HG02852 (cell line): ENCODE results near the gene SYNM.
"Not testable (repeated sequence)": the region's sequence is repeated elsewhere in the genome, so short reads cannot be mapped to it uniquely, and the experiment has no call there.

Experiments
- ATAC-seq: cut with Tn5 transposase; IDR thresholded peaks from one replicate; pipeline ENCODE4 v1.9.1; 2021; ENCODE audit warnings: mild to moderate bottlenecking, moderate library complexity; ENCODE audit not compliant: unreplicated experiment

The SYNM gene

GRCh38 chr15:99102332-99103235 is 2.3 kb upstream of the SYNM start:
- ATAC-seq: no peak

- ATAC-seq: no peak
These were observed 1.6 kb upstream of the SYNM start for GRCh38 chr15:99103279-99103678.

DNA sequence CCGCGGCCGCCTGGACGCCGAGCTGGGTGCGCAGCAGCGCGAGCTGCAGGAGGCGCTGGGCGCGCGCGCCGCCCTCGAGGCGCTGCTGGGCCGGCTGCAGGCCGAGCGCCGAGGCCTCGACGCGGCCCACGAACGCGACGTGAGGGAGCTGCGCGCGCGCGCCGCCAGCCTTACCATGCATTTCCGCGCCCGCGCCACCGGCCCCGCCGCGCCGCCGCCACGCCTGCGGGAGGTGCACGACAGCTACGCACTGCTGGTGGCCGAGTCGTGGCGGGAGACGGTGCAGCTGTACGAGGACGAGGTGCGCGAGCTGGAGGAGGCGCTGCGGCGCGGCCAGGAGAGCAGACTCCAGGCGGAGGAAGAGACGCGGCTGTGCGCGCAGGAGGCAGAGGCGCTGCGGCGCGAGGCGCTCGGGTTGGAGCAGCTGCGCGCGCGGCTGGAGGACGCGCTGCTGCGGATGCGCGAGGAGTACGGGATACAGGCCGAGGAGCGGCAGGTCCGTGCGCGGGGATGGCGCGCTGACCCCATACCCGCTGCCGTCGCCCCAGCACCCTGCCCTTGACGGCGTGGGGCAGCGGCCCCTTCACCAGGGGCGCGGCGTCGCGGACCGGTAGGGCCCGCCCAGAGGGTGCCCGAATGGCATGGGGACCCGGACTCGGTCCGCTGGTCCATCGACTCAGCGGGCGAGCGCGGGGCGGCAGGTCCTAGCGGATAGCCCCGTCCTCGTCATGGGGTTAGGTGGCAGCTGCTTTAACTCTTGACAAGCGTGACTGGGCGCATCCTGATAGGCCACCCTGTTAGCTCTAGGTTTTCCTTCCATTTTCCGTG is 848 bp downstream of the SYNM start:
- ATAC-seq: peak; percentile 37

GRCh38 chr15:99106417-99107220 is 1.7 kb downstream of the SYNM start:
- no peak for ATAC-seq

DNA sequence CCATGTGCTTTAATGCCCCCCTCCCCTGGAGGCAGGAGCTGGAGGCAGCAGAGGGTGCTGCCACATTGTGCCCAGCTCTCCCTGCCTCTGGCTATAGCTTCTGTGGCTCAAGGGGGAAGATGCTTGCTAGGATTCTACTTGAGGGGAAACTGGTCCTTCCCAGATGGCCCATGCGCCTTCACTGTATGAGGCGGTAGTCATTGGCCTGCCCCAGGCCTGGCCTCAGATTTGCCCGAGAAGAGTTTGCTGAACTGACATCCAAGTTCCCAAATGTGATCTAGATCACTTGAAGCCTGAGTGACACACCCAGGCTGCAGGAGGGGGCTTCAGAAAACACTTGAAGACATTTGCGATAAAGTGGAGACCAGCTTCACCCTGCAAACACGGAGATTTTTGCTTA is 4.1 kb downstream of the SYNM start:
- ATAC-seq: no peak

DNA sequence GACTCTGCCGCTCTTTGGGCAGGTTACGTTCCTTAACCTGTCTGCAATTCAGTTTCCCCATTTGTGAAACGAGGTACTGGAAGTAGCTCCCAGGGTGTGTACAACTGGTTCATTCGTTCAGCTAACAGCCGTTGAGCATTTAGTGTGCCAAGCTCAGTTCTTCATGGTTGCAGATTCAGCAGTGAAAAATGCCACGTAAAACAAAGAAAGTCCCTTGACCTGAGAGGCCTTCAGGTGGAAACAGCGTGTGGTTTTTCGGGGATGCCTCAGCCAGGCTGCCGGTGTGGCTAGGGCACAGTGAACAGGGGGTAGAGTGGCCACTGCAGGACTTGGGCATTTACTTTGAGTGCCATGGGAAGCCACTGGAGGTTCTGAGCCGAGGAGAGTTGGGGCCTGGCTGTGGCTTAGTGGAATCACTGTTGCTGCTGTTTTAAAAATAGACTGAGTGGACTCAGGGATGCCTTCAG is 4.7 kb downstream of the SYNM start:
- ATAC-seq: no peak

DNA sequence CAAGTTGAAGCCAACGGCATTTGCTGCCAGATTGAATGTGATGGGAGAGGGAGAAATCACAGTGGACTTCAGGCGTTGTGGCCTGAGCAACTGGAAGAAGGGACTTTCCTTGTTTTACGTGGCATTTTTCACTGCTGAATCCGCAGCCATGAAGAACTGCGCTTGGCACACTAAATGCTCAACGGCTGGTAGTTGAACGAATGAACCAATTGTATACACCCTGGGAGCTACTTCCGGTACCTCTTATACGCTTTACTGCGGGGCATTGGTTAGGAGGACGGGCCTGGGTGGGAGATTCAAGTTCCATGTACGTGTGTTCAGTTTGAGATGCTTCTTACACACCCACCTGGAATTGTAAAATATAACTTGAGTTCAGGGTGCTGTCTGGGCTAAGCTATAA is 5.2 kb downstream of the SYNM start:
- no peak for ATAC-seq

DNA sequence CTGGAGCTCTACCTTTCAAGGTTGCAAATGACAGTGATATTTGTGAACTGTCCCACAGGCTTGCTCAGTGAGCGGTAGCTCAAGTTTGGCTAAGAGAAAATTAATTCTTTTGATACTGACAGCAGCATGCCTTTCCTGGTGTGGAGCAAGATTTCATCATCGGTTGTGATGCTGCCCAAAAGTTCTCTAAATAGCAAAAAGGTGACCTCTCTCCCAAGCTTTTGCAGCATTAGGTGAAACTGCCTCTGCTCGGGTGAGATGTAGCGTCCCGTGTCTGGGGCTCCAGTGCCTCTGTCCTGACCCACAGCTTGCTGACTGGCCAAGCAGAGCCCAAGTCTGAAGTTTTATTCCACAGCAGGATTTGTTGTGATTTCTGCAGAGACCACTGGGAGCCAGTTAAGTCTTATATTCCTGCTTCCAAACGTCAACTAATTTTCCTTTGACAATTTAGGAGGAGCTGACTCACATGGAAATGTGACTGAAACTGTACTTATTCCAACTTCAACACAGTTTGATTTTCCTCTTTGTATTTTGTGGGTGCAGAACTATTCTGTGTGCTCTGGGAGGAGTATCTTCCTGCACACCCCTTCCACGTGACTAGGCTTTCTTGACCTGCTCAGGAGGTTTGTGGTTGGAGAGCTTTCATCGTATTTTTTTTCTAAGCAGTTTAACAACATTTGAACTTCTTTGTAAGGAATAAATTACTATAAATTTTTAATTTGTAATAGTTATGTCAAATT is 5.9 kb downstream of the SYNM start:
- ATAC-seq: no peak

DNA sequence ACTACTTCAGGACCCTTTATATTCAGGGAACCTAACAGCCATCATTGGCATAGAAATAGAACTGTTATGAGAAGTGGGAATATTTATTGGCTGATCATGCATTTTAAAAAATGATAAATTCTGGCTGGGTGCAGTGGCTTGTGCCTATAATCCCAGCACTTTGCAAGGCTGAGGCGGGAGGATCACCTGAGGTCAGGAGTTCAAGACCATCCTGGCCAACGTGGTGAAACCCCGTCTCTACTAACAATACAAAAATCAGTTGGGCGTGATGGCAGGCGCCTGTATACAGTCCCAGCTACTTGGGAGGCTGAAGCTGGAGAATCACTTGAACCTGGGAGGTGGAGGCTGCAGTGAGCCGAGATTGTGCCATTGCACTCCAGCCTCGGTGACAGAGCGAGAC is 6.8 kb downstream of the SYNM start:
- ATAC-seq: not testable (repeated sequence)

GRCh38 chr15:99113547-99114271 is 8.8 kb downstream of the SYNM start:
- ATAC-seq: no peak

GRCh38 chr15:99114511-99115299 is 9.8 kb downstream of the SYNM start:
- ATAC-seq: no peak

DNA sequence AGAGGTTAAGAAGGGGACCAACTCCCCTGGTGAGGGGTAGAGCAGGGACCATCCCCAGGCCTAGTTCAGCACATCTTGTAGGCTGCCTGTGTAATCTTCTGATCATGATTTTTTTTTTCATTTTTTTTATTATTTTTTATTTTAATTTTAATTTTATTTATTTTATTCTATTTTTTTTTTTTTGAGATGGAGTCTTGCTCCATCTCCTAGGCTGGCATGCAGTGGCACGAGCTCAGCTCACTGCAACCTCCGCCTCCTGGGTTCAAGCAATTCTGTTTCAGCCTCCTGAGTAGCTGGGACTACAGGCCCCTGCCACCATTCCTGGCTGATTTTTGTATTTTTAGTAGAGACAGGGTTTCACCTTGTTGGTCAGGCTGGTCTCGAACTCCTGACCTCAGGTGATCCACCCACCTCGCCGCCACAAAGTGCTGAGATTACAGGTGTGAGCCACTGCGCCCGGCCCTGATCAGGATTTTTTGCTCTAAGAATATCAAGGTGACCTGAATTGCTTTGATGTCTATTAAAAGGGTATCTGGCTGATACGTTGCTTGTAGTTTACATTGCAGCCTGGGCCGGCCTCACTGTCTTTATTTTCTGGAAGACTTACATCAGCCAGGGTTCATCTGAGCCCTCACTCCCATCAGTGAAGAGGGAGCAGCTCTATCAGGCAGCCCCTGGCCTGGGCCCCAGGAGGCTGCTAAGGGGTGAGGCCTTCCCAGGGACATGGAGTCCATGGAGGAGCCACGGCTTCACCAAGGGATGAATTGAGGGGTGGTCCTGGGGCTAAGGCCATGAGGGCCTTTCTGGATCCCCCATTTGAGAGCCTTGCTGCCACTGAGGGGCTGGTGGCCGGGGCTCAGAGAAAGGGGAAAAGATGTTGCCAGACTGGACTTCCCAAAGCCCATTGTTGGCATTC is 10.7 kb downstream of the SYNM start:
- no peak for ATAC-seq

GRCh38 chr15:99117111-99117510 is 12.2 kb downstream of the SYNM start:
- ATAC-seq: no peak

GRCh38 chr15:99117563-99118257 is 12.8 kb downstream of the SYNM start:
- ATAC-seq: no peak

GRCh38 chr15:99118258-99118632 is 13.4 kb downstream of the SYNM start:
- no peak for ATAC-seq

DNA sequence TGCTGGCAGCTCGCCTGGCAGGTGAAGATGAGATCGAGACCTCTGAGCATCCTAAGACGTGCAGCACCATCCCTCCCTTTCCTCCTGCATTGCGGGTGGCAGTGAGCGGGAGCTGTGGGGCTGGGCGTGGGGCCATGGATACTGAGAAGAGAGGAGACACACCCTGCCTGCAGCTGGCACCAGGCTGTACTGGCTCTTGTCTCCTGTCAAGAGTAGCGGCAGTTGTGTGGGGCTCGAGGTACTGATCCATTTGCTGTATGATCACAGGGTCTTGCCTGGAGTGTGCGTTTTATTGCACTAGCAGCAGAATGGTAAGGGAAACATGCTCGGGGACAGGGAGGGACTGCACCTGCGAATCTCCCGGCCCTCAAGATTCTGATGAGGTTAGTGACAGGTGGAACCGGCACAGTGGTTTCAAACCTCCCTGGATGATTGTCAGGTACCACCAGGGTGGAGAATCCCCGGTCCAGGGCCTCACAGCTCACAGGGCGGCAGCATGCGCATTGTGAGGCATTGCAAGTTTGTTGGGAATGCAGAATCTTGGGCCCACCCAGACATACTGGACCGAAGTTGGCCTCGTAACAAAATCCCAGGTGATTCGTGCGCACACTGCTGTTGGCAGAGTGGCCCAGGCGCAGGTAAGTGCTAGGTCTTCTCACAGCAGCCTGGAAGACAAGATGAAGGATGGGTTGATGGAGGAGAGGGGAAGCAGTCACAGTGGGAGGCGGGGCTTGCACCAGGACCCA is 14.1 kb downstream of the SYNM start:
- no peak for ATAC-seq
